NCI-H82 treated with DMSO at 0.1 percent for 48 hours (cell line): Measurements from ENCODE around the gene DNMBP.
A peak's percentile ranks its signal among the peaks of the same experiment; 100 is the strongest.
"Not testable (repeated sequence)": the region's sequence is repeated elsewhere in the genome, so short reads cannot be mapped to it uniquely, and the experiment has no call there.

Experiments
- DNase-seq: peaks from one replicate; lab custom pipeline; 2025; ENCODE audit not compliant: unreplicated experiment; lab: John Stamatoyannopoulos, UW

Gene DNMBP

GRCh38 chr10:100014071-100014762, 4.5 kb upstream of the DNMBP start:
- no peak for DNase-seq

- DNase-seq, result no peak
Measured at GRCh38 chr10:100013621-100014020, 3.9 kb upstream of the DNMBP start.

- not testable (repeated sequence) for DNase-seq
Measured at GRCh38 chr10:100011906-100012305, 2.2 kb upstream of the DNMBP start.

GRCh38 chr10:100009283-100009792, 409 bp downstream of the DNMBP start:
- no peak for DNase-seq

GRCh38 chr10:100008708-100009282, 952 bp downstream of the DNMBP start:
- no peak for DNase-seq

- DNase-seq, result no peak
Measured at GRCh38 chr10:100008142-100008522, 1.6 kb downstream of the DNMBP start.

GRCh38 chr10:100007231-100008141, 2.3 kb downstream of the DNMBP start:
- no peak for DNase-seq

- DNase-seq, result no peak
Measured at GRCh38 chr10:100006243-100006886, 3.4 kb downstream of the DNMBP start.

GRCh38 chr10:100004805-100005510, 4.8 kb downstream of the DNMBP start:
- no peak for DNase-seq

- no peak for DNase-seq
Measured at GRCh38 chr10:100000109-100000644, 9.6 kb downstream of the DNMBP start.

- no peak for DNase-seq
Measured at GRCh38 chr10:99999319-100000108, 10.2 kb downstream of the DNMBP start.

- no peak for DNase-seq
Measured at GRCh38 chr10:99998889-99999288, 10.9 kb downstream of the DNMBP start.

GRCh38 chr10:99996671-99997648, 12.8 kb downstream of the DNMBP start:
- DNase-seq, result peak; percentile 37

GRCh38 chr10:99995713-99996112, 14.0 kb downstream of the DNMBP start:
- DNase-seq, result no peak

GRCh38 chr10:99995269-99995668, 14.5 kb downstream of the DNMBP start:
- no peak for DNase-seq

GRCh38 chr10:99994801-99995200, 14.9 kb downstream of the DNMBP start:
- DNase-seq, result no peak

- no peak for DNase-seq
Measured at GRCh38 chr10:99993701-99994689, 15.8 kb downstream of the DNMBP start.
